G401.6 (cell line): ENCODE data around the gene ACP7.

Experiments
- FAIRE-seq: peaks from 2 replicates; lab custom pipeline; 2012; peaks lifted over from hg19 to GRCh38; lab: Jason Lieb, UNC

The ACP7 gene

GRCh38 chr19:39150807-39151600 is 66.8 kb downstream of the ACP7 start:
- FAIRE-seq = no peak

- FAIRE-seq = no peak
These were observed 67.9 kb downstream of the ACP7 start for GRCh38 chr19:39152066-39152465.

GRCh38 chr19:39154100-39154628 is 70.0 kb downstream of the ACP7 start:
- FAIRE-seq = no peak

- FAIRE-seq = no peak
These were observed 70.5 kb downstream of the ACP7 start for GRCh38 chr19:39154629-39155100.

GRCh38 chr19:39155114-39155700 is 71.0 kb downstream of the ACP7 start:
- no peak for FAIRE-seq

- no peak for FAIRE-seq
These were observed 71.6 kb downstream of the ACP7 start for GRCh38 chr19:39155741-39156140.

GRCh38 chr19:39156326-39157230 is 72.4 kb downstream of the ACP7 start:
- no peak for FAIRE-seq

GRCh38 chr19:39157275-39157996 is 73.3 kb downstream of the ACP7 start:
- no peak for FAIRE-seq

GRCh38 chr19:39157997-39158389 is 73.8 kb downstream of the ACP7 start:
- FAIRE-seq = no peak

GRCh38 chr19:39158646-39159260 is 74.6 kb downstream of the ACP7 start:
- FAIRE-seq = no peak

- no peak for FAIRE-seq
These were observed 76.3 kb downstream of the ACP7 start for GRCh38 chr19:39160523-39160861.
